ENCODE results near the gene IL1F10. TPM values are rescaled to one million over a fixed set of nuclear protein-coding genes. Genes with fewer than 3 reads are reported as not detected.
A peak's percentile ranks its signal among the peaks of the same experiment; 100 is the strongest.

The IL1F10 gene
- total RNA-seq, 1 donor from 2014 or later, result not detected

GRCh38 chr2:113057117-113057516 lies 10.7 kb upstream of the IL1F10 start:
- ATAC-seq (ENCODE audit: poor library complexity), result no peak
- no peak for DNase-seq
- intact Hi-C loops (cut with DNase I), result no loop called here

- DNase-seq (no peak), ATAC-seq (ENCODE audit: poor library complexity) (no peak)
- intact Hi-C loops (cut with DNase I), result no loop called here
These were observed 9.3 kb upstream of the IL1F10 start for GRCh38 chr2:113058411-113058994.

GRCh38 chr2:113058998-113059960 lies 8.5 kb upstream of the IL1F10 start, which contains the start of gene IL36RN:
TSS of gene IL36RN (plus strand) at chr2:113059198. CDS start at chr2:113059439, 241 bp downstream.
- no peak for DNase-seq
- intact Hi-C loops (cut with DNase I), result no loop called here

DNA sequence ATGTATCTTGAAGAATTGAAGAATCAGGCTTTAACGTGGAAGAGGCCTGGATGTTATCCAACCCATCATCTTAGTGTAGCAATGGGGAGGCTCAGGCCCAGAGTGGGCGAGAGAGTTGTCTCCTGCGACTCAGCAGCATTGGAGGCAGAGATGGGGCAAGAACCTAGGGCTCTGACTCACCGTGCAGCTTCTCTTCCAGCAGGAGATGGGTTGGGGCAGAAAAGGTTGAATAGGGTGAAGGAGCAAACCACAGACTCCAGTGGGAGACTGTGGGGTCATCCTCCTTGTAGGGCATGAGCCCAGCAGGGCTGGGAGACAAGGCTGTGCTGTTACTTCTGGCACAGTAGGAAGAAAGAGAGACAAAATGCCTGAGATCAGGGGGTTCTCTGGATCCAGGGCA lies 7.4 kb upstream of the IL1F10 start:
- DNase-seq (no peak), ATAC-seq (ENCODE audit: poor library complexity) (no peak)
- intact Hi-C loops (cut with DNase I), result no loop called here

More at GRCh38 chr2:113058998-113059960, 8.5 kb upstream of the IL1F10 start, which contains the start of gene IL36RN:
- no peak for ATAC-seq (ENCODE audit: poor library complexity)

GRCh38 chr2:113060796-113061195 lies 7.0 kb upstream of the IL1F10 start:
- intact Hi-C loops (cut with DNase I), result no loop called here
- DNase-seq, result no peak
- no peak for ATAC-seq (ENCODE audit: poor library complexity)

- intact Hi-C loops (cut with DNase I), result no loop called here
- no peak for DNase-seq
- no peak for ATAC-seq (ENCODE audit: poor library complexity)
These were observed 6.5 kb upstream of the IL1F10 start for GRCh38 chr2:113061241-113061640.

DNA sequence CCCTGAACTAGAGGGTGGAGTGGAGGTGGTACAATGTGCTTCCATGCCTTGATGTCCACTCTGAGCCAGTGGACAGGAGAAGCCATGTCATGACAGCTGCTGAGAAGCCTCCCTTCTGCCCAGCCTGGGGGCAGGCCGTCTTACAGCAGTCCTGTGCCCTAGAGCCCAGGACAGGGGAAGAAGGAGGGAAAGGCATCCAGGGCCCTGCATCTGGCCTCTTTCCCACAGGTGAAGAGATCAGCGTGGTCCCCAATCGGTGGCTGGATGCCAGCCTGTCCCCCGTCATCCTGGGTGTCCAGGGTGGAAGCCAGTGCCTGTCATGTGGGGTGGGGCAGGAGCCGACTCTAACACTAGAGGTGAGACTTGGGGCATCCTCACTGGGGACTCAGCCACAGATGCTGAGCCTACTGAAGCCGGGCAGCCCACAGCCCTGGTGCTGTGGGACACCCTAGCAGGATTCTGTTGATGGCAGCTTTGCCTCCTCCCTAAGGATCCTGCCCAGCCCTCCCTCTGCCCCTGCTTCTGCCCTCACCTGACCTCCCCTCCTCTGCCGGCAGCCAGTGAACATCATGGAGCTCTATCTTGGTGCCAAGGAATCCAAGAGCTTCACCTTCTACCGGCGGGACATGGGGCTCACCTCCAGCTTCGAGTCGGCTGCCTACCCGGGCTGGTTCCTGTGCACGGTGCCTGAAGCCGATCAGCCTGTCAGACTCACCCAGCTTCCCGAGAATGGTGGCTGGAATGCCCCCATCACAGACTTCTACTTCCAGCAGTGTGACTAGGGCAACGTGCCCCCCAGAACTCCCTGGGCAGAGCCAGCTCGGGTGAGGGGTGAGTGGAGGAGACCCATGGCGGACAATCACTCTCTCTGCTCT lies 5.6 kb upstream of the IL1F10 start:
- intact Hi-C loops (cut with DNase I), result no loop called here
- DNase-seq (no peak), ATAC-seq (ENCODE audit: poor library complexity) (no peak)

DNA sequence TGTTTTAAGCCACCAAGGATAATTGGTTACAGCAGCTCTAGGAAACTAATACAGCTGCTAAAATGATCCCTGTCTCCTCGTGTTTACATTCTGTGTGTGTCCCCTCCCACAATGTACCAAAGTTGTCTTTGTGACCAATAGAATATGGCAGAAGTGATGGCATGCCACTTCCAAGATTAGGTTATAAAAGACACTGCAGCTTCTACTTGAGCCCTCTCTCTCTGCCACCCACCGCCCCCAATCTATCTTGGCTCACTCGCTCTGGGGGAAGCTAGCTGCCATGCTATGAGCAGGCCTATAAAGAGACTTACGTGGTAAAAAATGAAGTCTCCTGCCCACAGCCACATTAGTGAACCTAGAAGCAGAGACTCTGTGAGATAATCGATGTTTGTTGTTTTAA lies 3.5 kb upstream of the IL1F10 start:
- intact Hi-C loops (cut with DNase I), result no loop called here
- ATAC-seq (ENCODE audit: poor library complexity), result no peak
- no peak for DNase-seq

GRCh38 chr2:113064898-113065297 lies 2.9 kb upstream of the IL1F10 start:
- ATAC-seq (ENCODE audit: poor library complexity) (no peak), DNase-seq (no peak)

DNA sequence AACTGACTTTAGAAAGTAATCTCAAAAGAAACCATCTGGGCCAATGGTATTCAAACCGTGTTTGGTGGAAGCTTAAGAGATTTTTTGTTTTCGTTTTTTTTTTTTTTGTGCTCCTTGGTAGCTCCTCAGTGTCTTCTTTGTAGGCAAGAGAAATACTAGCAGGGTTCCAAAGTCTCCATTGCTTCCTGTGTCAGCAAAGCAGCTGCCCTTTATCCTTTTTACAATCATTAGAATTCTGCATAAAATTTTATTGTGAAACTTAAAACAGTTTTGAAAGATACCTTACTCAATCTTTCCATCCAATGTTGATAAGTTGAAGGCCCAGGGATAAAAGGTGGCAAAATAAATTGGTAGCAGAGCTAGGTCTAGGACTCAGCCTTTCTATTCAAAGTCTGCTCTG lies 479 bp downstream of the IL1F10 start:
- ATAC-seq (ENCODE audit: poor library complexity), result no peak
- intact Hi-C loops (cut with DNase I), result no loop called here
- no peak for DNase-seq

More at GRCh38 chr2:113064898-113065297, 2.9 kb upstream of the IL1F10 start:
- intact Hi-C loops (cut with DNase I), result no loop called here

GRCh38 chr2:113068706-113069485 lies 1.1 kb downstream of the IL1F10 start:
- ATAC-seq (ENCODE audit: poor library complexity), result no peak

DNA sequence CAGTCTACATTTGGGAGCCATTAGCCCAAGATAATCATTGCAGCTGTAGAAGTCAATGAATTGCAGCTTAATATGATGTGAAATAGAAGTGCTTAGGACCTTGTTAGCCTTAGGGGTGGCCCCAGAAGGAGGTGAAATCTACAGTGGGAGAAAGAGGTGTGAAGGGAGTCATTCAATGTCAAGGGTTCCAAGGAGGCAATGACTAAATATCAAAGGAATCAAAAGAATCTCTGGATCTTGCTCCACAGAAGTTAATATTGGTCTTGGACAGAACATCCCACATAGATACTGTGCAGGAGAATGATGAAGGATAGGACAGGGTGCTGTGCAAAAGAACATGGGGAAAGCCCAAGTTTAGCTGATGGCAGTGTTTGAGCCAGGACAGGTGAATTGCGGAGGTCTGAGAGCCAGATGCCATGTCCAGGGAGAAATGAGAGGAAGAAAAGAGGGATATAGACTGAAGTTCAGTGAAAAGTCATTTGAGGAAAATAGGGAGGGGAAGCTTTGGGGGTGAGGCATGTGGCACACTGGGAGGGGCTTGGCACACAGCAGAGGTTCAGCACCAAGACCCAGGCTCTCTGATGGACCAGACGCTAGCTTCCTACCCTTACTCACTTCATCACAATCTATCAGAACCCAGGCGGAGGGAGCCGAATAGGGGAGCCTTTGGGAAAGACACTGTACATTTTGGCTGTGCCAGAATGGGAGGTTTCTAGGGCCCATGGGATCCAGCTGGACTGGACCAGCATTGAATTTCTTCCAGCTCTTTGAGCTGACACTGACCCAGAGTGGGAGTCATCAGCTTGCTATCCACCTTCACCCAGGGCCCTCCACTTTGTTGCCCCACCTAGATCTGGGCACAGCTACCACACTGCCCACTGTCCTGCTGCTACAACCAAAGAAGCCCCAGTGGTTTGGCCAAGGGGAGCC lies 2.2 kb downstream of the IL1F10 start:
- ATAC-seq (ENCODE audit: poor library complexity), result no peak
- no peak for DNase-seq
- intact Hi-C loops (cut with DNase I), result no loop called here

More at GRCh38 chr2:113068706-113069485, 1.1 kb downstream of the IL1F10 start:
- intact Hi-C loops (cut with DNase I), result no loop called here
- no peak for DNase-seq

- no peak for ATAC-seq (ENCODE audit: poor library complexity)
- no peak for DNase-seq
- intact Hi-C loops (cut with DNase I), result no loop called here
These were observed 2.8 kb downstream of the IL1F10 start for GRCh38 chr2:113070606-113070975.

DNA sequence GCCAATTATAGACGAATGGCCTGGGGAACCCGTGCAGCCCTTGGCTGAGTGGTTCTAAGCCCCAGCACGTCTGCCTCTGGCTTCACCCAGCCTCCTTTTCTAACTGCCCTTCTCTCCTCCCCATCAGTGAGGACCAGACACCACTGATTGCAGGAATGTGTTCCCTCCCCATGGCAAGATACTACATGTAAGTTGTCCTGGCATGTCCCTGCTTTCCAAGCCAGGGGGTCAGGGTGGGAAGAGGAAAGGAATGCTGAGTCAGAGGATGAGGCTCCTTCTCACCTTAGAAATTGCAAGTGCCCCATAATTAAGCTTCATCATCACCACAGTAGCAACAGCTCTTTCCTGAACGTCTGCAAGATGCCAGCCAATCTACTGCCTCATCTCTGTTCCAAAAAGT lies 4.8 kb downstream of the IL1F10 start:
- DNase-seq (no peak), ATAC-seq (ENCODE audit: poor library complexity) (no peak)
- intact Hi-C loops (cut with DNase I), result no loop called here

- ATAC-seq (ENCODE audit: poor library complexity) (peak; percentile 60), DNase-seq (no peak)
- intact Hi-C loops (cut with DNase I), result no loop called here
These were observed 5.6 kb downstream of the IL1F10 start for GRCh38 chr2:113073325-113073834.

DNA sequence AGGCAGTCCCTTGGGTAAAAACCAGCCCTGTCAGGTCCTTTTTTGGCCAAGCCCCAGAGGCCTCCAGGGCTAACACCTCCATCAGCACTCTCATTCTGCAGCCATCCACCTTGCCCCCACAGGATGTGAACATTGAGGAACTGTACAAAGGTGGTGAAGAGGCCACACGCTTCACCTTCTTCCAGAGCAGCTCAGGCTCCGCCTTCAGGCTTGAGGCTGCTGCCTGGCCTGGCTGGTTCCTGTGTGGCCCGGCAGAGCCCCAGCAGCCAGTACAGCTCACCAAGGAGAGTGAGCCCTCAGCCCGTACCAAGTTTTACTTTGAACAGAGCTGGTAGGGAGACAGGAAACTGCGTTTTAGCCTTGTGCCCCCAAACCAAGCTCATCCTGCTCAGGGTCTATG lies 7.3 kb downstream of the IL1F10 start:
- DNase-seq, result no peak
- intact Hi-C loops (cut with DNase I), result no loop called here
- ATAC-seq (ENCODE audit: poor library complexity), result no peak

GRCh38 chr2:113075600-113075999 lies 7.8 kb downstream of the IL1F10 start:
- DNase-seq (no peak), ATAC-seq (ENCODE audit: poor library complexity) (no peak)
- intact Hi-C loops (cut with DNase I), result no loop called here

All from Right ventricle myocardium superior (tissue), 1 donor.